AG09309 (cell line): ENCODE results near the gene ZBTB46.

ENCODE experiments used
- DNase-seq: peaks from one replicate; pipeline ENCODE4 v3.0.0-alpha.2; 2010; ENCODE audit warnings: low read depth
- H3K4me3 ChIP-seq: 2 replicates; pipeline ENCODE4 v1.5.1; 2011; ENCODE audit warnings: mild to moderate bottlenecking, low read depth, low read length, moderate library complexity; ENCODE audit not compliant: control insufficient read depth
- CTCF ChIP-seq: IDR thresholded peaks from 2 replicates; pipeline ENCODE4 v1.5.1; 2011; ENCODE audit warnings: mild to moderate bottlenecking, low read depth, low read length, inconsistent platforms; ENCODE audit not compliant: insufficient read depth, control insufficient read depth; ENCODE audit errors: missing control alignments

ZBTB46 gene

DNA sequence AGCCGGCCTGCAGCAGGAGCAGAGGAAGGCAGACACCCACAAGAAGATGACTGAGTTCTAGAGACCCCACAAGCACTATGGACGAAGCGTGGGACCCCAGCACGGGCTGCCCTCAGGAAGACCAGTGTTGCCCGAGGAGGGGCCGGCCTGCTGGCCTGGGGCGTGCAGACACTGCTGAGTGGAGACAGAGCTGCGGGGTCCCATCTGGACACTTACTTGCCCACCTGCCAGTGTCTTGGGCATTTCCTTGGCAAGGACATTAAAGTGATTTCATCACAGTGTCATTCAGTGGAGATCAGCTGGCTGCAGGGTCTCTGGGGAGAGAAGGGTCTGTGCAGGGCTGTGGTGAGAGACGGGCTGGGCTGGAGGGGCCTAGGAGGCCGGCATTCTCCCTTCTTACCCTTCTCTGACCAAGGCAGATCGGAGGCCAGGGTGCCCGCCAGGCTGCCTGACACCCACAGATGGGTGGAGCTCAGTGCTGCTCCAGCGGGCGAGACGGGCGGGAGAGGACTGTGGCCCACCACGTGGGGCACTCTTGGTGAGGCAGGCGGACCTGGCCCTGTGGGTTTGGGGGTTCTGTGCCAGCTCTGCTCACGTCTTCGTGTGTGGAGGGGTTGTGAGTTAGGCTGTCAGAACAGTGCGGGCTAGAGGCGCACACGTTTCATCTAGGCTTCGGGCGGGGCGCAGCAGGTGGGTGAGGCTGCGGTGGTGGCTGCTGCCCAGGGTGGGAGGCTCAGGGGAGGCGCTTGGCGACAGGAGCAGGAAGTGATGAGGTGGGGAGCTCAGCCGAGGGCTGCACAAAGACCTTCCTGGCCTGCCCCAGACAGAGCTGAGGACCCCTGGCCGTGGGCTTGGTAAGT is 95.0 kb downstream of the ZBTB46 start, which contains the start of gene LIME1:
Gene LIME1, plus strand, starts transcription at position 806 of the 860 bp plus-strand sequence. CDS start 886 bp downstream, outside the sequence.
- TF ChIP-seq CTCF = no peak
- no peak within 1 kb of the TSS for H3K4me3 ChIP-seq
- DNase-seq = no peak

DNA sequence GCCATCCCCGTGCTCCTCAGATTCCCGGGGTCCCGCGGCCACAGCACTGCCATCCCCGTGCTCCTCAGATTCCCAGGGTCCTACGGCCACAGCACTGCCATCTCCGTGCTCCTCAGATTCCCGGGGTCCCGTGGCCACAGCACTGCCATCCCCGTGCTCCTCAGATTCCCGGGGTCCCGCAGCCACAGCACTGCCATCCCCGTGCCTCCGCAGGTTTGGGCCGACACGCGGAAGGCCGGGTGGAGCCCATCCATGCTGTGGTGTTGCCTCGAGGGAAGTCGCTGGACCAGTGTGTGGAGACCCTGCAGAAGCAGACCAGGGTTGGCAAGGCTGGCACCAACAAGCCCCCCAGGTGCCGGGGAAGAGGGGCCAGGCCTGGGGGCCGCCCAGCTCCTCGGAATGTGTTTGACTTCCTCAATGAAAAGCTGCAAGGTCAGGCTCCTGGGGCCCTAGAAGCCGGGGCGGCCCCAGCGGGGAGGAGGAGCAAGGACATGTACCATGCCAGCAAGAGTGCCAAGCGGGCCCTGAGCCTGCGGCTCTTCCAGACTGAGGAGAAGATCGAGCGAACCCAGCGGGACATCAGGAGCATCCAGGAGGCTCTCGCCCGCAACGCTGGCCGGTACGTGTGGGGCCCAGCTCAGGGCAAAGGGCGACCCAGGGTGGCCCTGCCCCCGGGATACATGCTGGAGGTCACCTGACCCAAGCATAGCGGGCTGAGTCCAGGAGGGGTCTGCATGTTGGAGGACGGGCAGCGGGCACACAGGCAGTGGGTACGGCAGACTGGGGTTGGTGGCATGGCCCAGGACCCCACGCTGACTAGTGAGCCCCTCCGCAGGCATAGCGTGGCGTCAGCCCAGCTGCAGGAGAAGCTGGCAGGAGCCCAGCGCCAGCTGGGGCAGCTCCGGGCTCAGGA is 95.9 kb downstream of the ZBTB46 start:
- no peak for TF ChIP-seq CTCF
- no peak for DNase-seq
- H3K4me3 ChIP-seq = no peak overlapping the region

- TF ChIP-seq CTCF = no peak
- no peak overlapping the region for H3K4me3 ChIP-seq
- DNase-seq = no peak
Measured at GRCh38 chr20:63734111-63734945, 96.7 kb downstream of the ZBTB46 start.

DNA sequence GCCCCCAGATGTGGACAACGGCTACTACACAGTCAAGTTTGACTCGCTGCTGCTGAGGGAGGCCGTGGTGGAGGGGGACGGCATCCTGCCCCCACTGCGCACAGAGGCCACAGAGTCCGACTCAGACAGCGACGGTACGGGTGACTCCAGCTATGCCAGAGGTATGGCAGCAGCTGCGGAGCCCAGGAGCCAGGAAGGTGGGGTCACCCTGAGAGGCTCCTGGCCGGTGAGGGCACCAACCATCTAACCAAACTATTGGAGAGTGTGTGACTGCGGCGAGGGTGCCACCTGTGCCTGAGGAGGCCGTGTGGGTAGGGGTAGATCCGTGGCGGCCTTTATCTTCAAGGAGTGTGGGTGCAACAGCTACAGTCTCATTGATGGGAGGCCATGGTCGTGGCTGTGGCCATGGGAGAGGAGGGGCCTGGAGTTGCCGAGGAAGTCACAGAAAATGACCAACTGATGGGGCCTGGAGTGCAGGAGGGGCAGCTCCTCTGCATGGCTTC is 97.4 kb downstream of the ZBTB46 start:
- DNase-seq = no peak
- TF ChIP-seq CTCF = no peak

DNA sequence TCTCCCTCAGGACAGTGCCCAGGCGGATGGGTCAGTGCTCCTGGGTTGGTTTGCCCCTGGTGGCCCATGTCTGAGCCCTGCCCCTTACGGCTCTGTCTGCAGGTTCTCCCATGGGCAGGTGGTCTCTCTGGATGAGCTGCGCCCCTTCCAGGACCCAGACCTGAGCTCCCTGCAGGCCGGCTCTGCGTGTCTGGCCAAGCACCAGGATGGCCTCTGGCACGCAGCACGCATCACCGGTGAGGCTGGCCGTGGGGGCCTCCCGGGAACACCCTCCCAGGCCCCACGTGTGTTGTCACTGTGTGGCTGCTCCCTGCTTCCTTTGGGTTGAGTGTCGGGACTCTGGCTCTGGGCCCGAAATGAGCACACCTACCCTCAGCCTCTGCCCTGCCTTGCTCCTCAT is 97.9 kb downstream of the ZBTB46 start:
- DNase-seq = no peak
- TF ChIP-seq CTCF = no peak
- no peak overlapping the region for H3K4me3 ChIP-seq

More for the DNA sequence above, 97.4 kb downstream of the ZBTB46 start:
- H3K4me3 ChIP-seq = no peak overlapping the region
